ENCODE results near the gene FRMD4A.

Gene FRMD4A

GRCh38 chr10:13803566-13804554, 526.9 kb downstream of the FRMD4A start:
- Histone ChIP-seq H3K79me2 (ENCODE audit: low read length) (no peaks in the 10 kb centered on the region), H3K27me3 (replicated peaks; ENCODE audit: insufficient read depth, low read length) (no peaks in the 10 kb centered on the region), H3K4me1 (ENCODE audit: low read length) (no peaks in the 10 kb centered on the region), H2AFZ (ENCODE audit: low read length) (no peak overlapping the region), H3K4me3 (ENCODE audit: low read length) (no peak overlapping the region), H3K36me3 (replicated peaks; ENCODE audit: insufficient read depth, low read length) (no peaks in the 10 kb centered on the region), H4K20me1 (ENCODE audit: insufficient read depth, low read length) (no peaks in the 10 kb centered on the region), H3K9ac (ENCODE audit: low read length) (no peak overlapping the region), H3F3A (ENCODE audit: insufficient read depth, low read length) (no peaks in the 10 kb centered on the region), H3K27ac (ENCODE audit: low read length) (no peak overlapping the region), H3K4me2 (ENCODE audit: low read depth, low read length) (no peak overlapping the region), H3K9me2 (replicated peaks; ENCODE audit: insufficient read depth, low read length) (no peaks in the 10 kb centered on the region), H3K9me3 (replicated peaks; ENCODE audit: insufficient read depth, low read length) (no peaks in the 10 kb centered on the region)
- no peak for TF ChIP-seq EZH2phosphoT487 (IDR thresholded peaks at IDR 0.05; ENCODE audit: low read length)
- TF ChIP-seq EZH2 (optimal IDR thresholded peaks at IDR 0.05; ENCODE audit: low read depth, low read length) = no peak
- DNase-seq = no peak

GRCh38 chr10:13801907-13802288, 528.8 kb downstream of the FRMD4A start:
- no peaks in the 10 kb centered on the region for H3K36me3 ChIP-seq (replicated peaks; ENCODE audit: insufficient read depth, low read length)
- H2AFZ ChIP-seq (ENCODE audit: low read length) = no peak overlapping the region
- TF ChIP-seq CTCF (IDR thresholded peaks at IDR 0.05; ENCODE audit: low read length) = no peak
- H3K4me2 ChIP-seq (ENCODE audit: low read depth, low read length) = no peak overlapping the region
- no peaks in the 10 kb centered on the region for H3K27me3 ChIP-seq (replicated peaks; ENCODE audit: insufficient read depth, low read length)
- no peak overlapping the region for H3K4me3 ChIP-seq (ENCODE audit: low read length)
- no peaks in the 10 kb centered on the region for H3K4me1 ChIP-seq (ENCODE audit: low read length)
- H3F3A ChIP-seq (ENCODE audit: insufficient read depth, low read length) = no peaks in the 10 kb centered on the region
- no peak overlapping the region for H3K9ac ChIP-seq (ENCODE audit: low read length)
- no peaks in the 10 kb centered on the region for H4K20me1 ChIP-seq (ENCODE audit: insufficient read depth, low read length)
- H3K9me3 ChIP-seq (replicated peaks; ENCODE audit: insufficient read depth, low read length) = no peaks in the 10 kb centered on the region
- DNase-seq = no peak
- H3K27ac ChIP-seq (ENCODE audit: low read length) = no peak overlapping the region
- H3K79me2 ChIP-seq (ENCODE audit: low read length) = no peaks in the 10 kb centered on the region
- no peaks in the 10 kb centered on the region for H3K9me2 ChIP-seq (replicated peaks; ENCODE audit: insufficient read depth, low read length)

- Histone ChIP-seq H3K36me3 (replicated peaks; ENCODE audit: insufficient read depth, low read length) (no peaks in the 10 kb centered on the region), H3F3A (ENCODE audit: insufficient read depth, low read length) (no peaks in the 10 kb centered on the region), H4K20me1 (ENCODE audit: insufficient read depth, low read length) (no peaks in the 10 kb centered on the region), H3K27me3 (replicated peaks; ENCODE audit: insufficient read depth, low read length) (no peaks in the 10 kb centered on the region), H3K79me2 (ENCODE audit: low read length) (no peaks in the 10 kb centered on the region), H3K9me3 (replicated peaks; ENCODE audit: insufficient read depth, low read length) (no peaks in the 10 kb centered on the region), H3K4me3 (ENCODE audit: low read length) (no peak overlapping the region), H3K9me2 (replicated peaks; ENCODE audit: insufficient read depth, low read length) (no peaks in the 10 kb centered on the region), H3K4me1 (ENCODE audit: low read length) (peaks cover 2% of the 10 kb centered on the region), H3K4me2 (ENCODE audit: low read depth, low read length) (no peak overlapping the region), H3K9ac (ENCODE audit: low read length) (no peak overlapping the region), H3K27ac (ENCODE audit: low read length) (no peak overlapping the region), H2AFZ (ENCODE audit: low read length) (no peak overlapping the region)
- no peak for DNase-seq
- TF ChIP-seq EZH2 (optimal IDR thresholded peaks at IDR 0.05; ENCODE audit: low read depth, low read length) (no peak), CTCF (IDR thresholded peaks at IDR 0.05; ENCODE audit: low read length) (no peak), EZH2phosphoT487 (IDR thresholded peaks at IDR 0.05; ENCODE audit: low read length) (no peak)
Measured at GRCh38 chr10:13801156-13801906, 529.4 kb downstream of the FRMD4A start.

All from MM.1S (cell line).